Activated gamma-delta T cell (primary cell): Measurements from ENCODE around the gene ATRAID.
"Not testable (repeated sequence)": the region's sequence is repeated elsewhere in the genome, so short reads cannot be mapped to it uniquely, and the experiment has no call there.

Experiments used
- DNase-seq: peaks from one replicate; lab custom pipeline; 2025; lab: John Stamatoyannopoulos, UW

The ATRAID gene

DNA sequence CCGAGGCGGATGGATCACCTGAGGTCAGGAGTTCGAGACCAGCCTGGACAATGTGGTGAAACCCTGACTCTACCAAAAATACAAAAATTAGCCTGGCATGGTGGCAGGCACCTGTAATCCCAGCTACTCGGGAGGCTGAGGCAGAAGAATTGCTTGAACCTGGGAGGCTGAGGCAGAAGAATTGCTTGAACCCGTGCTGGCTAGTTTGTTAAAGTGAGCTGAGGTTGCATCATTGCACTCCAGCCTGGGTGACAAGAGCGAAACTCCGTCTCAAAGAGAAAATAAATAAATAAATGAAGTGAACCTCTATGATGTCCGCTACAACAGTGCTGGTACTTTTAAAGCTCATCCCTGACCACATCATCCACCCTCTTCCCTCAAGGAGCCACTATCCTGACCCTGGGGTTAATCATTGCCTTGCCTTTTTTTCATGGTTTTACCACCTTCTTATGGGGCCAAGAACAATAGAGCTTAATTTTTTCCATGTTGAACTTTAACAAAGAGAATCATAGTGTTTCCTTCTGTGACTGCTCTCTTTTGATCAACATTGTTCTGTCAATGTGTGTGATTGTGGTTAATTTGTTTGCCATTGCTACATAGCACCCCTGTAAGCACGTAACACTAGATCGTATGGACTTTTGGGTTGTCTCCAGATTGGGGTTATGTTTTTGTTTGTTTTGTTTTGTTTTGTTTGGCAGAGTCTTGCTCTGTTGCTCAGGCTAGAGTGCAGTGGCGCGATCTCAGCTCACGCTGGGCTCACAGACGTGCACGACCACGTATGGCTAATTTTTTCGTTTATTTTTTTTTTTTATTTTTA lies 17.1 kb upstream of the ATRAID start:
- DNase-seq = no peak

DNA sequence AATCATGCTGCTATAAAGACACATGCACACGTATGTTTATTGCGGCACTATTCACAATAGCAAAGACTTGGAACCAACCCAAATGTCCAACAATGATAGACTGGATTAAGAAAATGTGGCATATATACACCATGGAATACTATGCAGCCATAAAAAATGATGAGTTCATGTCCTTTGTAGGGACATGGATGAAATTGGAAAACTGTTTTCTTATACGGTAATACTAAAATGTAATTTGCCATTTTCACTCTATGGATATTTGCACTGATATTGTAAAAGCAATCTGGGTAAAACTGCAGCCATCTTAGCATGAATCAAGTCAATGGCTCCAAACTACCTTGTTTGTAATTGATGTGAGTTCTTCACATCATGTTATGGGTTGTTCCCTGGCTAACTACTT lies 16.0 kb upstream of the ATRAID start:
- not testable (repeated sequence) for DNase-seq

DNA sequence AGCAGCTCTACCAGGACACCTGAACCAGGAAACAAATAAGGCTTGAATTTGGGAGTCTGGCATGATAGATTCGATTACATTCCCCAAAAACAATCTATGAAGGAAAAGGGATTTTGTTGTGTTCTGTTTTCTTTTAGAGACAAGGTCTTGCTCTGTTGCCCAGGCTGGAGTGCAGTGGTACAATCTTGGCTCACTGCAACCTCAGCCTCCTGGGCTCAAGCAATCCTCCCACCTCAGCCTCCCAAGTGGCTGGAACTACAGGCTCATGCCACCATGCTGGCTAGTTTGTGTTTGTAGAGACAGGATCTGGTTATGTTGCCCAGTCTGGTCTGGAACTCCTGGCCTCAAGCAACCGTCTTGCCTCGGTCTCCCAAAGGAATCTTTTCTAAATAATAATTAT lies 13.8 kb upstream of the ATRAID start:
- DNase-seq = not testable (repeated sequence)

DNA sequence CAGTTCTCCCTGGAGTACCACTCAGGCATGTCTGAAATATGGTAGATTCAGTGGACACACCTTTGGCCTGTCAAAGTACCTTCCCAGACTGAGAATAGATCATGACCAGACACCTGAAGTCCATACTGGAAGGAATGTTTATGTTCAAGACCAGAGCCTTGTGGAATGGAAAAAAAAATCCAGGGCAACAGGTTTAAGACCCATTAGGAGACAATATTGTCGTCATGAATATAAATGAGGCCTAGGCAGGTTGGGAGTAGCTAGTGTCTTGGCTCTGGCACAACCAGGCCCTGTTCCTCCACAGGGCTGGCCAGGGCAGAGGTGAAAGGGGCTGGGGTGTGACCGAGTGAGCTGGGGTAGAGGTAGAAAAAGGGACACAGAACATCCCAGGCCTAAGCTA lies 13.2 kb upstream of the ATRAID start:
- no peak for DNase-seq

DNA sequence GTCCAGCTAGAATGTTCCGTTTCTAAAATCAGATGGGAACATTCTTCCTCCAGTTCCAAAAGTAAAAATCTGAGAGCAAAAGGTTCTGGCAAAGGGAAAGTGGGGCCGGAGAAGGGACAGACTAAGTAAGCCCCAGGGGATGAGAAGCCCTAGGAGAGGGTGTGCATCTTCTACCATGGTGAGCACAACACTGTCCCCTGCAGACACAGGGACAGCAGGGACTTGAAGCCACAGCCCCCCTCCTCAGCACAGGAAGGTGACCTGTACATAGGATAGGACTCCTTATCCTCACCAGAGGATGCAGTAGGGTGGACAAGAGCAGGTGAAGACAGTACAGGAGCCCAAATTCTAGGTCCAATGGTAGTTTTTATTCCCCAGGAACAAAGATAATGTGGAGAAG lies 12.6 kb upstream of the ATRAID start:
- DNase-seq = no peak

DNA sequence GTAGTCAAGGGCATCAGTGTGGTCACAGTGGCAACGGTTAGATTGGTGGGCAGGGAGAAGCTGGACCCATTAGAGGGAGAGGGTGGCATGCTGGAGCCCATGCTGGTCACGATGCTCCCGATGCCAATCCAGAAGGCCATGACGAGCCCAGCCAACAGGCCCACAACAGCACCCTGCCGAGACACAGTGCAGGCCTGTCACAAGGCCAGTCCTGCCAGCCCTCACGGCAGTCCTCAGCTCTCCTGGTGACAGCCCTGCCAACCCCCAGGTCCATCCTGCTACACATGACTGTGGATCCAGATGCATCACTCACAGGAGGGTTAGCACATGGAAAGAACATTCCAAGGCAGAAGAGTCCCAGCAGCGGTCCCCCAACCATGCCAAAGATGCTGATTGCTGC lies 10.2 kb upstream of the ATRAID start:
- no peak for DNase-seq

DNA sequence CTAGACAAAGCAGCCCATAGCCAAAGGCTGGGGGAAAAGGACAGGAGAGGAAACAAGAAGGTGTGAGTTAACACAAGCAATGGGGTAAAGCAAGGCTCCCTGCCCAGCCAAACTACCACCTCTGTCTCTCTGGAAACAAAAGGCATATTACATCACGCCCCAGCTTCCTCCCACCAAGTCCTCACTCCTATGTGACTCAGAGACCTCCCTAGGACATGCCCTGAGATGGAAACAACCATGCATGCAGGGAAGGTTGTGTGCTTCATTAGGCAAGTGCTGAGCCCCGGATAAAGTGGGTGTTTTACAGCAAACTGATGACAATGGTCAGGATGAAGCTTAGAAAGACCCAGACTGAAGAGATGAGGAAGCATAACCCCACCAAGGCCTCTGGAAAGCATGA lies 9.0 kb upstream of the ATRAID start:
- DNase-seq = no peak

DNA sequence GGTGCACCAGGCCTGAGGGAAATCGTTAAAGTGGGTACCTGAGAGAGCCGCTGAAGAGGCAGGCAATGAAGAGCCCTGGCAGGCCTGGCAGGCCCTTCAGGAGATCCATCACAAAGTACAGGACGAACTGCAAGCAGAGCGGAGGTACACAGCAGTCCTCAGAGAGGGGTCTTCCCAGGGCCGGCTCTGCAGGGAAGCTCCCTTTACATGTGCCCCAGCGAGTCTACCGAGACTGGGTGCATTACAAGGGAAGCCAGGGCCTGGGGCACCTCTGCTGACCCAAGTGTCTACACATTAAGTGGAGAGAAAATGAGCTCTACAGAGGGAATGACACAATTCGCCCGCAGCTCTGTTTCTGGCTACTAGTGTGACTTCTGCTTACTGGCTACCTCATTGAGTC lies 8.1 kb upstream of the ATRAID start:
- no peak for DNase-seq

DNA sequence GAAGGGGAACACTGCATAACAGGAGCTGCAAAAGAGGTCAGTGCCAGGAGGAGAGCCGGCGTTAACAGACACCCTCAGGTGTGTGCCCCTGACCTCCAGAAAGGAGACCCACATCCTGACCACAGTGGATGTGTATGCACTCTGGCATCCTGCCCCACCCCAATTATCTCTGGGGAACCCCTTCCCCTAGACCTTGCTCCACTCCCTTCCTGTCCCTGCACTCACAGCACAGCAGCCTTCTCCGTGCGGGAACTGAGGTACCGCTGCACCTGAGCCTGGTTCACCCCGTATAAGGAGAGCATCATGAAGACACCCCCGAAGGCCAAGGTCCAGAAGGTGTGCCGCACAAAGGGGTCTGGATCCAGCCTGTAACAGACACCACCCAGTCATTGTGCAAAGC lies 7.3 kb upstream of the ATRAID start:
- DNase-seq = no peak

DNA sequence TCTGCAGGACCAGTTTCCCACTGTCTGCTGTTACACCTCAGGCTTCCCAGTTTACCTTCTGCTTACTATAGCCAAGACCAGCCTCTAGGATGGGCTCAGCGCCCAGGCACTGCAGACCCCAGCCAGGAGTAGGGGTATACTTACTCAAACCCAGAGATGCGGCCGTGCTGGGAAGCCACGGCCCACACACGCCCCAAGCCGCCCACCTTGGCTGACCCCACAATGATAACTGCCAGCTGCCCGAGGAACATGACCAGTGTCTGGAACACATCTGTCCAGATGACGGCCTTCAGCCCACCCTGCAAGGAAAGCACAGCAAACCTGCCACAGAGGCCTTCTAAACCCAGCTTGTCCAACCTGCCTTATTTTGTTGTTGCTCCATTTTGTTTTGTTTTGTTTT lies 6.6 kb upstream of the ATRAID start:
- DNase-seq = no peak

DNA sequence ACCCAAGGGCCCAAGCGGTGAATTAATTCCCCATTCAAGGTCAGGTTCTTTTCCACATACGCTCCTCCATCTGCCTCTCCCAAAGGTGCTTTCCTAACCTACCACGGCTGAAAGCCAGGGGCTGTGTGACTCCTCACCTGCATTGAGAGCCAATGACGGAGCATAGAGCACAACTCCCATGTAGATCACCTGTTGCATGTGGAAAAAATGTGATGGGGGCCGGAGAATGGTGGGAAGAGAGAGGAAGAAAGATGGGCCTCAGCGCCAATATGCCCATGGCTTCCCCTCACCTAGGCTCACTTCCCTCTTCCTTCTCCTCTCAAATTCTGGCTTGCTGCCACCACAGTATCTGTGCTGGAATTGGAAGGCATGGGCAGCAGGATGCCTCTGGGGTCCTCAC lies 5.5 kb upstream of the ATRAID start:
- no peak for DNase-seq

DNA sequence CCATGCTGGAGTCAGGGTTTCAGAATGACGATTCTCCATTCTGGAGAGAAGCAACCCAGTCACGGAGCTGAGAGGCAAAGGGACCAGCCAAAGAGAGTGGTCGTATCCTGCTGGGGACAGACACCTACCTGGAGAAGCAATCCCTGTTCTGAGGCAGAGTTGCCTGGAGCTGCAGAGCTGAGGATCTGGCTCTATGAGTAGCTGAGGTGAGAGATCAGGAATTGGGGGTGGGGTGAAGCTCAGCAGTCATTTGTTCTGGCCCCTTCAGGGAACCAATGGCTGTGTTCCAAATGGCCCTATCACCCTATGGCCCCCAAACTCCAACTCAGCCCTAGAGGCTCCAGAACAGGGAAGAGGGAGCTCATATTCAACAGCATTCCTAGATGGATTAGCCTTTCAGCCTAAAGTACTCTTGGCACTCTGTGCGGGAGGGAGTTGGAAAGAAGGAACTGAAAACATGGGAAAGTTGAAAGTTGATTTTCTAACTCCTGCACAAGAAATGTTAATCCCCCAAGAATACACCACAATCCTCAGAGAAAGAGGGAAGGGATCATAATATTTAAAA lies 3.3 kb upstream of the ATRAID start:
- no peak for DNase-seq

DNA sequence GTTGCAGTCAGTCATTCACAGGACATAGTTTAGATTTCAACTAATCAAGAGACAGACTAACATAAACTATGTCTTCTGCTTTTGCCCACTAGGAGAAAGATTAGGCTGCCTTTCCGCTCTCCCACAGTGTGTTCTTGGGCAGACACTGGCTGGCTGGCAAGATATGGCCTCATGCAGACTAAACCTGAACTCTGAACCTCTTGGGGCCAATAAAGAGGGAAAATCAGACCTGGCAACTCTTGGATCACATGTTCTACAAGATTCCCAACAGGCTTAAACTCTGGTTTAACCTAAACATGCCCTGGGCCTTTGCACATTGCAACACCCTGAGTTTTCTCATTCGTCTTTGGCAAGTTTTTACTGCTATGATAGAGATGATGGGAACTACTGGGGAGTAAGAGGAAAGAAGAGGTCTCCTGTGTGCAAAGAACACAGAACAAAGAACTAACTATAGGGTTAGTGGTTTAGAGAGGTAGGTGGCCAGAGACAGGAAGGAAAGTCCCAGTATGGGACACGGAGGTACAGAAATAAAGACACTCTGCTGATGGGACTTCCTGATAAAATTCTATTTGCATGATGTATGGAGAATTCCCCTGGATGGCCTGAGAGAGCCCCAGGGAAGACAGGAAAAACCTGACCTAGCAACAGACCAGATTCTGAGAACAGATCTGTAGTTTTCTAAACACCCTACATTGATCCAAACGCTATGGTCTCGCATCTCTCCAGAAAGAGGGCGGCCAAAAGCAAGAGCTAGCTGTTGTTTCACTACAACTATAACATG lies 2.0 kb upstream of the ATRAID start:
- DNase-seq = no peak

DNA sequence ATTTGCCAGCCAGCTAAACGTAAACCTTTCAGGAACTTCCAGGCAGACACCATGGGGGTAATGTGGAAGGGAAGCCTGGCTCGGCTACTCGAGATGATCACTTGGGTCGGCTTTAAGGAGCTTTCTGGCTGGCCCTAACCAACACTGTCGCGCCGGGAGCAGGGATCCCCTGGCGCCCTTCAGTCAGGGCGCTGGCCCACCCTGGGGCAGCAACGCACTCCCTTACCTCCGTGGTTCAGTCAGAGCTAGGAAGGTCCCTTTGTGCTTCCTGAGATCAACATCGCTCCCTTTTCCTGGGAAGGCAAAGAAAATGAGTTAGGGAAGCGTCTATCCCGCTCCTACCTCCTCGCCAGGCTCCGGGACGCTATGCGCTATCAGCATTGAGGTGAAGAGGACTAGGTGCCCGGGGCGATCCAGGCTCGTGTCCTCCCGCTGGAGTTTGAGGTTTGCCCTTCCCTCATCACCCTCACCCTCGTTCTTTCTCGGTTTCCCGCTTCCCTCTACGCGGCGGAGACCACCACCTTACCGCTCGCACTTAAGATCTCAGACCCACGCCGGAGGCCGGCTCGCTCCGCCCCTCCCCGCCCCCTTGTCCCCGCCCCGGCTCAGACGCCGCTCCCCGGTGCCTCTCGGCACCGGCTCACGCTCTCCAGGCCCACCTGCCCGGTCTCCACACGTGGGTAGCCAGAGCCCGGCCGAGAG lies 449 bp upstream of the ATRAID start:
- DNase-seq = no peak

DNA sequence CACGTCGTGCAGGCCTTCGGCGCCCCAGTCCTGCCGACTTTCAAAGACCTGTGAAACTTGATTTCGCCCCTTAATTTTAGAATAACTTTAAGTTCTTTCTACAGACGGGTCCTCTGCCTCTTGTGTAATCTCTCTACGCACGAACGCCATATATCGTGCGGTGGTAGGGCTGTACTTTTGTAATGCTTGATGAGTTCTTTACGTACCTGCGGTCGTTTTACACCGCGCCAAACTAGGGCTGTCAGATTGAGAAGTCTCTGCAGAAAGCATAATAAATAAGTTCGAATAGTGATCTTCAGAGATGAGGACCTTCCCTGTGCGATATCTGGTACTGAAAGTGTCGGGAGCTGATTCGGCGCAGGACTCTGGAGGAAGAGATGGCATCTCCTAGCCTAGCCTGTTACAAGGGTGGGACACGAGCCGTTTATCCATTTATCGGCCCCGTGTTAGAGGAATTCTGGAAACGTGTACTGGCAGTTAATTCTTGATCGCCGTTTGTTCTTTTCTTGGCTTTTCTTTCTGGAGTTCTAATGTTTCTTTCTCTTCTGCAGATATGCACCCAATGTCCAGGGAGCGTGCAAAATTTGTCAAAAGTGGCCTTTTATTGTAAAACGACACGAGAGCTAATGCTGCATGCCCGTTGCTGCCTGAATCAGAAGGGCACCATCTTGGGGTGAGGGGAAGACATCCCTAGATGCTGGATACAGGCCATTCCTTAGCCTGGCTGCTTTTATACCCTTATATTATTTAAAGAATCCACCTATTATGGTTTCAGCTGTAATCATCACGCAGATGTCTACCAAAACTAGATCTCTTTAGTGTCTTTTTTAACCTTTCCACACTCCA lies 1.0 kb downstream of the ATRAID start:
- no peak for DNase-seq

DNA sequence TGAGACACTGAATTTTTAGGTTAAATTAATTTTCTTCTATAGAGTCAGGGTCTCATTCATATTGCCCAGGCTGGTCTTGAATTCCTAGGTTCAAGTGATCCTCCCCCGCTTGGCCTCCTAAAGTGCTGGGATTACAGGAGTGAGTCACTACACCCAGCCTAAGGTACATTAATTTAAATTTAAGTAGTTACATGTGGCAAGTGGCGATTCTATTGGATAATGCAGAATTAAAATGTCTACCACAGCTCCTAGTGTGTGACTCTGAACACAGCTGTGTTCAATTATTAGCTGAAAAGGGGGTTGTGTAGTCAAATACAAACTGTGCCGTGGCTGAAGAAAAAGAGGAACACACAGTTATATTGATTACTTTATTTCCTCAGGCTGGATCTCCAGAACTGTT lies 3.1 kb downstream of the ATRAID start:
- DNase-seq = no peak

DNA sequence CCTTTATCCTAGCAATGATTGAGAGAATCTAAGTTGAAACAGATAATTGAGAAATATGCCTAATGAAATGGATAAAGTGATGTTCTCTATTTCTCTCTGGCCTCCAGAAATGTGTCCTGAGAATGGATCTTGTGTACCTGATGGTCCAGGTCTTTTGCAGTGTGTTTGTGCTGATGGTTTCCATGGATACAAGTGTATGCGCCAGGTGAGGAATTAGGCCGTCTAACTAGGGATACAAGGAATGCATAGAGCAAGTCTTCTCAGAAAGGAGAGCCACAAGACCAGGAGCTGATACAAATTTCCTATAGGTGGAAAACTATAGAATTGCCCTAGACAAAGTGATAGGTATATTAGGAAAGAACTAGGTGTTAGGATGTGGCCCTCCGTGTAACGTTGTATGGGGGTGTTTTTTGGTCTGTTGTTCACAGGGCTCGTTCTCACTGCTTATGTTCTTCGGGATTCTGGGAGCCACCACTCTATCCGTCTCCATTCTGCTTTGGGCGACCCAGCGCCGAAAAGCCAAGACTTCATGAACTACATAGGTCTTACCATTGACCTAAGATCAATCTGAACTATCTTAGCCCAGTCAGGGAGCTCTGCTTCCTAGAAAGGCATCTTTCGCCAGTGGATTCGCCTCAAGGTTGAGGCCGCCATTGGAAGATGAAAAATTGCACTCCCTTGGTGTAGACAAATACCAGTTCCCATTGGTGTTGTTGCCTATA lies 4.7 kb downstream of the ATRAID start:
- DNase-seq = no peak

DNA sequence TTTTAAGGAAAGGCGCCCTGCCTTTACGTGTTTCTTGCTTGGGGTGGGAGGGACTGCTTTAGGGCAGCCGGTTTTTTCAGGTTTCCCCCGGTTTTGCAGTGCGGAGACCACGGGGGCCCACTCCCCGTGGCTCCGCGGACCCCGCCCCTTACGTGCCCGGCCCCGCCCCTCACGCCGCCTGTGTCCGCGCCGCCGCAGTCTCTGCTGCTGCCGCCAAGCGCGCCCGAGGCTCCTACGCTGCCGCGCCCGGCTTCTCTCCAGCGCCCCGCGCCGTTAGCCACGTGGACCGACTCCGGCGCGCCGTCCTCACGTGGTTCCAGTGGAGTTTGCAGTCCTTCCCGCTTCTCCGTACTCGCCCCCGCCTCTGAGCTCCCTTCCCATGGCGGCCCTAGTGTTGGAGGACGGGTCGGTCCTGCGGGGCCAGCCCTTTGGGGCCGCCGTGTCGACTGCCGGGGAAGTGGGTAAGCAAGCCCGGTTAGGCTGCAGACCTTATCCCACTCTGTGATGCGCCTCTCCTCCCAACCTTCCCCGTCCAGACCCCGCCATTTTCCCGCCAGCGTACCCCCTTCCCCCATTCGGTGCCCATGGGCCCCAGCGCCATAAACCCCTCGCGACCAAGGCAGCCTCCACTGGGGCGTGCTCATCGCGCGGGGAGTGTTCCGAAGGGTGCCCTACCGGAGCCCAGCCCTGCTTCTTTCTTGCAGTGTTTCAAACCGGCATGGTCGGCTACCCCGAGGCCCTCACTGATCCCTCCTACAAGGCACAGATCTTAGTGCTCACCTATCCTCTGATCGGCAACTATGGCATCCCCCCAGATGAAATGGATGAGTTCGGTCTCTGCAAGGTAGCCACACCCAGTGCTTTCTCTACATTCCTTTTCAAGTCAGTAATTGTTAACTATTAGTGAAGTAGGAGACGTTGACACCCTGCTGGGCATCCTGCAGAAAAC lies 5.6 kb downstream of the ATRAID start, which contains the start of gene CAD:
Gene CAD, plus strand, starts transcription at position 197 of the 949 bp plus-strand sequence. Its CDS starts 183 bp downstream, at position 380.
- DNase-seq = peak; percentile 79

DNA sequence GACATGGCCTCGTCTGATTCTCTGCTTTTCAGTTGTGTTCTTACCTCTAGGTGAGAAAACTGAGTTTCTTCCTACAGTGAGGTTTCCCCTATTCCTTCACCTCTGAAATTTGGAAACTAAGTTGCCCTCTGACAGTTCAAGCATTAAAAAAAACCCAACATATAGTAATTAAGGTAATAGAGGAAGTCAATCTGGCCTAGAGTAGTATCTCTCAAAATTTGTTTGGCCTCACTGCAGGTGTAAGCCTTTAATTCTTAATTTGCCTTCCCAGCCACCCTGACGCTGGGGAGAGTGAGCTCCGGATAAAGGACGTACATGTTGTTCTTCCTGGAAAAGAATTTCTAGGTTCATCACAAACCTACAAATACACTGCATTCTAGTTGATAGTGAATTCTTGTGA lies 6.8 kb downstream of the ATRAID start:
- DNase-seq = no peak

DNA sequence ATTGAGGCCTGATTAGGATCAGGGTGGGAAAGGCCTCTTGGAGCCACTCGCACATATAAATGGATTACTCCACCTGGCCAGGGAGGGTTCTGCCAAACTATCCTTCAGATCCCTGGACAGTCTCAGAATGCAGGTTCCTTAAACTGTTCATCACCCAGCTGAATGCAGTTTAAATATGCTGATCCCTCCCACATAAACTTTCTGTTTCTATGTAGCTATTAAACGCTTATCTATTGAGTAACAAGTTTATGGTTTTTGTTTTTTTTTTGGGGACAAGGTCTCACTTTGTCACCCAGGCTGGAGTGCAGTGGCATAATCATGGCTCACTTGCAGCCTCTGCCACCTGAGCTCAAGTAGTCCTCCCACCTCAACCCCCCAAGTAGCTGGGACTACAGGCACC lies 7.2 kb downstream of the ATRAID start:
- no peak for DNase-seq
